Ecto neural progenitor cell (in vitro differentiated cells): ENCODE results near the gene RAB39B.

Experiments used
- DNase-seq: peaks from one replicate; pipeline ENCODE4 v3.0.0-alpha.2; 2018; ENCODE audit warnings: low spot score

Gene RAB39B

GRCh38 chrX:155215443-155216178 is 48.7 kb downstream of the RAB39B start:
- no peak for DNase-seq

- DNase-seq = no peak
These were observed 50.6 kb downstream of the RAB39B start for GRCh38 chrX:155213731-155214130.

- DNase-seq = no peak
These were observed 53.1 kb downstream of the RAB39B start for GRCh38 chrX:155211208-155211607.
